ENCODE data around the gene CD74.

DNA sequence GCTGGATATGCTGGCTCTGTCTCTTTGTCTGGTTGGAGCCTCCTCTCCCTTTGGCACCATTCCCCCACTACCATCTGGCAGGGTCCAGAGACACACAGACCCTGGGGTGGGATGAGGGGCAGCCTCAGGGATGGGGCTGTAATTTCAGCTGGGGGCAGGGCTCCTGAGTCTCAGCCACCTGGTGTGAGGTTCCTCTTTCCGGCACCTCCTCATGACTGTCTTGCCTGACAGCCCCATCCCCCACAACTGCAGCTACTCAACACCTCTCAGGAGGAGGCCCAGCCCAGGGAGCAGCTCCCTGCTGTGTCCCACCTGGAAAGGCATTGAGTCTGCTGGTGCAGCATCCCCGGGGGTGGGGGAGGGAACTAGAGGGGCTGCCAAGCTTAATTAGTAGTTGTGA is 48.5 kb upstream of the CD74 start:
- TF ChIP-seq, protein P1, sequence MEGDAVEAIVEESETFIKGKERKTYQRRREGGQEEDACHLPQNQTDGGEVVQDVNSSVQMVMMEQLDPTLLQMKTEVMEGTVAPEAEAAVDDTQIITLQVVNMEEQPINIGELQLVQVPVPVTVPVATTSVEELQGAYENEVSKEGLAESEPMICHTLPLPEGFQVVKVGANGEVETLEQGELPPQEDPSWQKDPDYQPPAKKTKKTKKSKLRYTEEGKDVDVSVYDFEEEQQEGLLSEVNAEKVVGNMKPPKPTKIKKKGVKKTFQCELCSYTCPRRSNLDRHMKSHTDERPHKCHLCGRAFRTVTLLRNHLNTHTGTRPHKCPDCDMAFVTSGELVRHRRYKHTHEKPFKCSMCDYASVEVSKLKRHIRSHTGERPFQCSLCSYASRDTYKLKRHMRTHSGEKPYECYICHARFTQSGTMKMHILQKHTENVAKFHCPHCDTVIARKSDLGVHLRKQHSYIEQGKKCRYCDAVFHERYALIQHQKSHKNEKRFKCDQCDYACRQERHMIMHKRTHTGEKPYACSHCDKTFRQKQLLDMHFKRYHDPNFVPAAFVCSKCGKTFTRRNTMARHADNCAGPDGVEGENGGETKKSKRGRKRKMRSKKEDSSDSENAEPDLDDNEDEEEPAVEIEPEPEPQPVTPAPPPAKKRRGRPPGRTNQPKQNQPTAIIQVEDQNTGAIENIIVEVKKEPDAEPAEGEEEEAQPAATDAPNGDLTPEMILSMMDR (IDR thresholded peaks at IDR 0.05), result no peak
- TF ChIP-seq POLR2AphosphoS5 (IDR thresholded peaks at IDR 0.05) (no peak), EP300 (IDR thresholded peaks at IDR 0.05) (no peak), POLR2A (IDR thresholded peaks at IDR 0.05) (no peak)
